ENCODE measurements around the gene SPOCK1.

Gene SPOCK1

GRCh38 chr5:137450759-137451158 is 48.4 kb downstream of the SPOCK1 start:
- no peak for DNase-seq

GRCh38 chr5:137448868-137449267 is 50.3 kb downstream of the SPOCK1 start:
- no peaks in the 10 kb centered on the region for H3K36me3 ChIP-seq (replicated peaks)
- TF ChIP-seq CTCF (IDR thresholded peaks at IDR 0.05; ENCODE audit: low read depth, low read length, missing control alignments), result no peak
- no peak overlapping the region for H3K4me3 ChIP-seq (ENCODE audit: low read depth, low read length)
- in situ Hi-C loops (cut with HindIII; ENCODE audit: low pct_ligation_motif_present, low sequenced_read_pairs), result no loop called here
- no peak overlapping the region for H3K27ac ChIP-seq
- no peak for DNase-seq
- no peaks in the 10 kb centered on the region for H3K27me3 ChIP-seq (replicated peaks)

More at GRCh38 chr5:137450759-137451158, 48.4 kb downstream of the SPOCK1 start:
- H3K4me3 ChIP-seq (ENCODE audit: low read depth, low read length), result no peak overlapping the region
- no peaks in the 10 kb centered on the region for H3K27me3 ChIP-seq (replicated peaks)
- in situ Hi-C loops (cut with HindIII; ENCODE audit: low pct_ligation_motif_present, low sequenced_read_pairs), result no loop called here
- no peak for TF ChIP-seq CTCF (IDR thresholded peaks at IDR 0.05; ENCODE audit: low read depth, low read length, missing control alignments)
- no peaks in the 10 kb centered on the region for H3K36me3 ChIP-seq (replicated peaks)
- no peak overlapping the region for H3K27ac ChIP-seq

GRCh38 chr5:137446615-137447014 is 52.5 kb downstream of the SPOCK1 start:
- no peaks in the 10 kb centered on the region for H3K36me3 ChIP-seq (replicated peaks)
- TF ChIP-seq CTCF (IDR thresholded peaks at IDR 0.05; ENCODE audit: low read depth, low read length, missing control alignments), result no peak
- no peak overlapping the region for H3K27ac ChIP-seq
- DNase-seq, result no peak
- in situ Hi-C loops (cut with HindIII; ENCODE audit: low pct_ligation_motif_present, low sequenced_read_pairs), result no loop called here
- H3K4me3 ChIP-seq (ENCODE audit: low read depth, low read length), result no peak overlapping the region
- H3K27me3 ChIP-seq (replicated peaks), result no peaks in the 10 kb centered on the region

- in situ Hi-C loops (cut with HindIII; ENCODE audit: low pct_ligation_motif_present, low sequenced_read_pairs), result no loop called here
- H3K27ac ChIP-seq, result no peak overlapping the region
- no peak for DNase-seq
- H3K27me3 ChIP-seq (replicated peaks), result no peaks in the 10 kb centered on the region
- H3K36me3 ChIP-seq (replicated peaks), result no peaks in the 10 kb centered on the region
- TF ChIP-seq CTCF (IDR thresholded peaks at IDR 0.05; ENCODE audit: low read depth, low read length, missing control alignments), result no peak
- no peak overlapping the region for H3K4me3 ChIP-seq (ENCODE audit: low read depth, low read length)
Observed at GRCh38 chr5:137446151-137446550, 53.0 kb downstream of the SPOCK1 start.

- in situ Hi-C loops (cut with HindIII; ENCODE audit: low pct_ligation_motif_present, low sequenced_read_pairs), result no loop called here
- no peak for DNase-seq
- no peak overlapping the region for H3K27ac ChIP-seq
- no peak overlapping the region for H3K4me3 ChIP-seq (ENCODE audit: low read depth, low read length)
- no peaks in the 10 kb centered on the region for H3K27me3 ChIP-seq (replicated peaks)
- TF ChIP-seq CTCF (IDR thresholded peaks at IDR 0.05; ENCODE audit: low read depth, low read length, missing control alignments), result no peak
- no peaks in the 10 kb centered on the region for H3K36me3 ChIP-seq (replicated peaks)
Observed at GRCh38 chr5:137442660-137443059, 56.5 kb downstream of the SPOCK1 start.

- no peak for TF ChIP-seq CTCF (IDR thresholded peaks at IDR 0.05; ENCODE audit: low read depth, low read length, missing control alignments)
- no peak overlapping the region for H3K27ac ChIP-seq
- H3K4me3 ChIP-seq (ENCODE audit: low read depth, low read length), result no peak overlapping the region
- in situ Hi-C loops (cut with HindIII; ENCODE audit: low pct_ligation_motif_present, low sequenced_read_pairs), result no loop called here
- no peaks in the 10 kb centered on the region for H3K36me3 ChIP-seq (replicated peaks)
- no peaks in the 10 kb centered on the region for H3K27me3 ChIP-seq (replicated peaks)
- no peak for DNase-seq
Observed at GRCh38 chr5:137441476-137441875, 57.6 kb downstream of the SPOCK1 start.
